ENCODE data around the gene TMPRSS4.

DNA sequence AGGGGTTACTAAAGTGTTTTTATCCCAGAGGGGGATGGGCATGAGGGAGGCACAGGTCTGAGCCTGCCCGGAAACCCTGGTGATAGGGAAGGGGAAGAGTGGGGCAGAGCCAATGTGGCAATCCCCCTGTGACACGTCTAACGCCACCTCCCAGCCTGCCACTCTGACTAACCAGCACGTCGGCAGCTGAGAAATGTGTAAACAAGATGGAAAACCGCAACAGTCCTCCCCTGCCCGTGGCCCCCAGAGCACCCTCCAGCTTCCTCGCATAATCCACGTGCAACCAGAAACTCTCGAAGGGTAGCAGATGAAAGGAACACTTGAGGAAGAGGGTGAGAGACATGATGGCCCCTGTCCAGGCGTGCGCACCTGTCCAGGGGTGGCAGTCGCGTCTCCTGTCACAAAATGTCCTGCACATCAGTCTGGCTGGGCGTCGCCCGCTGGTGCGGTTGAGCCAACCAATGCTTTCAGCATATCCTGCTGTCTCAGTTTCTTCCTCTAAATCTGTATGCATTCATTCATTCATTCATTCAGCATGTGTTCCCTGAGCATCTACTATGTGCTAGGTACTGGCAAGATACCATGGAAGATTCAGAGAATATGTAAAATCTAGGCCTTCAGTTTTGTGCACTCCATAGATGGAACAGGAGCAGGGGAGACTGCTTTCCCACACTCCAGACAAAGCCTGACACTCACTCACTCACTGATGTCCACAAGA, 4.5 kb downstream of the TMPRSS4 start:
- TF ChIP-seq EZH2 (IDR thresholded peaks at IDR 0.05; ENCODE audit: insufficient read depth, poor library complexity, severe bottlenecking): no peak
- TF ChIP-seq EZH2phosphoT487 (IDR thresholded peaks at IDR 0.05; ENCODE audit: insufficient read depth, low read depth): no peak
